Kidney epithelial cell (primary cell): Measurements from ENCODE around the gene EIF2B2. TPM values are rescaled to one million over a fixed set of nuclear protein-coding genes. Genes with fewer than 3 reads are reported as not detected.

Experiments
- DNase-seq: peaks from one replicate; pipeline ENCODE4 v3.0.0-alpha.2; 2010; ENCODE audit warnings: low read depth
- H3K27me3 ChIP-seq: 2 replicates; pipeline ENCODE4 v1.6.0; 2011; ENCODE audit warnings: low read length; ENCODE audit not compliant: control insufficient read depth, insufficient read depth
- H3K36me3 ChIP-seq: 2 replicates; pipeline ENCODE4 v1.5.1; 2011; ENCODE audit warnings: low read length; ENCODE audit not compliant: control insufficient read depth, insufficient read depth
- H3K4me3 ChIP-seq: 2 replicates; pipeline ENCODE4 v1.5.1; 2011; ENCODE audit warnings: low read depth, mild to moderate bottlenecking, control low read depth, low read length
- CTCF ChIP-seq: IDR thresholded peaks from 2 replicates; pipeline ENCODE4 v1.5.1; 2011; ENCODE audit warnings: mild to moderate bottlenecking, moderate library complexity, low read length, control low read depth, inconsistent platforms; ENCODE audit not compliant: insufficient read depth, poor library complexity, severe bottlenecking
- total RNA-seq: library from RNA; depleted of rRNA; stranded (reverse); fragments of >200 nt; gene quantifications from 2 replicates; pipeline ENCODE4 v1.2.3, GENCODE V29; 2015

EIF2B2 gene
- total RNA-seq, 1 donor from 2014 or later = 78.6 TPM

DNA sequence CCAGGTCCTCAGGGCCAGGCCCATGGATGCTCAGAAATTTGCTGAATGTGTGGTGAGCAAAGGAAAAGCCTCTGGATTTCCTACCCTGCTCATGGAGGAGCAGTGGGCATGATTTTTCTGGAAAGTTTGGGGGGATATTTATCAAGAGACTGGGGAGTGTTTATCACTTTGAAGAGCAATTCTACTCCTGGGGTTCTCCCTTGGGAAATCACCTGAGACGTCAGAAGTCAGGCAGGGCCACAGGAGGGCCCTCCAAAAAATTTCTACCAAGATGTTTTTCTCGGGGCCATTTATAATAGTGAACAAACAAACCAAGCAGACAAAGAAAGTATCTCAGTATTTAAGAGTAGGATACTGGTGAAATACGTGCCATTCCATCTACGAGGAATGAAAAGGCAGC, 20.1 kb upstream of the EIF2B2 start:
- no peaks in the 10 kb centered on the region for H3K27me3 ChIP-seq
- no peak for TF ChIP-seq CTCF
- no peak for DNase-seq
- H3K4me3 ChIP-seq = no peak overlapping the region
- no peaks in the 10 kb centered on the region for H3K36me3 ChIP-seq

- no peaks in the 10 kb centered on the region for H3K27me3 ChIP-seq
- no peak for DNase-seq
- no peak overlapping the region for H3K4me3 ChIP-seq
- H3K36me3 ChIP-seq = no peaks in the 10 kb centered on the region
- no peak for TF ChIP-seq CTCF
Observed at GRCh38 chr14:74983343-74983742, 19.4 kb upstream of the EIF2B2 start.

GRCh38 chr14:74984236-74985027, 18.3 kb upstream of the EIF2B2 start:
- Histone ChIP-seq H3K27me3 (no peaks in the 10 kb centered on the region), H3K4me3 (no peak overlapping the region), H3K36me3 (no peaks in the 10 kb centered on the region)
- no peak for TF ChIP-seq CTCF
- DNase-seq = no peak

GRCh38 chr14:74985028-74985310, 17.8 kb upstream of the EIF2B2 start:
- Histone ChIP-seq H3K36me3 (no peaks in the 10 kb centered on the region), H3K4me3 (no peak overlapping the region), H3K27me3 (no peaks in the 10 kb centered on the region)
- no peak for DNase-seq
- TF ChIP-seq CTCF = no peak

- Histone ChIP-seq H3K36me3 (no peaks in the 10 kb centered on the region), H3K4me3 (no peak overlapping the region), H3K27me3 (no peaks in the 10 kb centered on the region)
- DNase-seq = no peak
- TF ChIP-seq CTCF = no peak
Observed at GRCh38 chr14:74985806-74986205, 16.9 kb upstream of the EIF2B2 start.

DNA sequence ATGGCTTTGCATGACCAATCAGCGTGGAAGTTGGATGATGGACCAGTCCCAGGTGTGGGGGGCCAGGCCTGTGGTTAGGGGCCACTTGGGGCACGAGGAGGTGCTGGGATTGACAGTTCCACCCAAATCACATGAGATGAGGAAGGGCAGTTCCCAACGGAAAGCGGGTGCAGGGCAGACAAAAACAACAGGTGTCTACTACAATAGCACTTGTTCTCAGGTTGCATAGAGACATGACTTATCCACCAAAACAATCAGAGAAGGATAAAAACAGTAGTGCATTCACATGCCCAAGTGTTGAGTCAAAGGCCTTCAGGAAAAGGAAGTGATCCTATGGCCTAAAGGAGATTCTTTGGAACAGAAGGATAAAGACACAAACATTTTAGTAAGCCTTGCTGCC, 14.6 kb upstream of the EIF2B2 start:
- TF ChIP-seq CTCF = no peak
- H3K36me3 ChIP-seq = no peaks in the 10 kb centered on the region
- DNase-seq = peak; percentile 92

More for the DNA sequence above, 14.6 kb upstream of the EIF2B2 start:
- Histone ChIP-seq H3K4me3 (no peak overlapping the region), H3K27me3 (no peaks in the 10 kb centered on the region)
